Thoracic aorta (tissue), 2 donors: ENCODE measurements around the gene TMEM141. TPM values are rescaled to one million over a fixed set of nuclear protein-coding genes. Genes with fewer than 3 reads are reported as not detected.

ENCODE experiments used
- ATAC-seq: fragments of 150-250 bp; one replicate; pipeline ENCODE4 v1.8.0; 2017; ENCODE audit warnings: low read depth; ENCODE audit not compliant: insufficient number of reproducible peaks, low FRiP score
- DNase-seq: peaks from one replicate; pipeline ENCODE4 v3.0.0-alpha.2; 2020; ENCODE audit warnings: low spot score
- H3K27ac ChIP-seq, 2 donors: fragments of 200-600 bp; sonication (generic); 1 replicate in 1 of 2; 2 replicates in 1 of 2; pipeline ENCODE4 v1.5.1; 2016; ENCODE audit warnings: mild to moderate bottlenecking in 2 of 2, moderate library complexity in 2 of 2
- H3K27me3 ChIP-seq: fragments of 200-600 bp; sonication (generic); replicated peaks from 2 replicates; pipeline ENCODE4 v1.6.0; 2016; ENCODE audit warnings: mild to moderate bottlenecking; ENCODE audit not compliant: insufficient read depth
- H3K36me3 ChIP-seq: fragments of 200-600 bp; sonication (generic); one replicate; pipeline ENCODE4 v1.5.1; 2016
- H3K4me1 ChIP-seq, 2 donors: fragments of 200-600 bp; sonication (generic); 1 replicate in 1 of 2; 2 replicates in 1 of 2; pipeline versions ENCODE4 v1.5.1 to v1.6.0; 2016; ENCODE audit warnings: low read depth in 2 of 2, mild to moderate bottlenecking in 1 of 2; ENCODE audit not compliant: control insufficient read depth in 1 of 2
- H3K4me3 ChIP-seq: fragments of 200-600 bp; sonication (generic); 2 replicates; pipeline ENCODE4 v1.5.1; 2016; ENCODE audit warnings: mild to moderate bottlenecking
- H3K9me3 ChIP-seq: fragments of 200-600 bp; sonication (generic); 2 replicates; pipeline ENCODE4 v1.5.1; 2016
- CTCF ChIP-seq: fragments of 200-600 bp; sonication (generic); IDR thresholded peaks from one replicate; pipeline ENCODE4 v1.5.1; 2019; ENCODE audit warnings: antibody characterized with exemption
- total RNA-seq, 2 donors: library from RNA; depleted of rRNA; stranded (reverse); fragments of >200 nt; gene quantifications; one replicate each; pipeline versions ENCODE4 v1.1.0 to v1.2.3, GENCODE V29; 2016

The TMEM141 gene
- total RNA-seq, 2 donors from 2014 or later: 12.8 to 37.8 TPM

DNA sequence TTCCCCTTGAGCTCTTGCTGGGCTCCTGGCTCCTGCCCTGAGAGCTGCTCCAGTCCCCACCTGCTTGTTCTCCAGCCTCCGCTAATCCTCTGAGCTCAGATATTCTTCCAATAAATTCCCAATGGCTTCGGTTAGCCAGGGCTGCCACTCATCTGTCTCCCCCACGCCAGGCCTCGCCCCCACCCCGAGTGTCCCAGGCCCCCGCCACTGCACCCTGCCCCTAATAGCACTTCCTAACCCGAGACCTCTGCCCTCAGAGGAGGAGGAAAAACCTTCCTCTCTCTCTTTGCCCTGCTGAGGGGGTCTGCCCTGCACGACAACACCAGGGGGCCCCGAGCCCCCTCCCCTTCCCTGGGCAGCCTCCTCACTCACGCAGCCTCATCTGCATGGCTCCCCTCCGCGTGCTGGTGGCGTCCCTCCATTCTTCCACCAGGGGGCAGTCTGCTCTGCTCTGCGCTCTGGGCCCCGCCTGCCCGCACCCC lies 21.4 kb upstream of the TMEM141 start:
- Histone ChIP-seq H3K27ac (no peak overlapping the region), H3K36me3 (no peaks in the 10 kb centered on the region), H3K4me3 (no peak overlapping the region), H3K4me1 (no peaks in the 10 kb centered on the region), H3K9me3 (peaks cover 6% of the 10 kb centered on the region), H3K27me3 (no peaks in the 10 kb centered on the region)
- TF ChIP-seq CTCF: peak; percentile 47
- ATAC-seq (no peak), DNase-seq (no peak)

DNA sequence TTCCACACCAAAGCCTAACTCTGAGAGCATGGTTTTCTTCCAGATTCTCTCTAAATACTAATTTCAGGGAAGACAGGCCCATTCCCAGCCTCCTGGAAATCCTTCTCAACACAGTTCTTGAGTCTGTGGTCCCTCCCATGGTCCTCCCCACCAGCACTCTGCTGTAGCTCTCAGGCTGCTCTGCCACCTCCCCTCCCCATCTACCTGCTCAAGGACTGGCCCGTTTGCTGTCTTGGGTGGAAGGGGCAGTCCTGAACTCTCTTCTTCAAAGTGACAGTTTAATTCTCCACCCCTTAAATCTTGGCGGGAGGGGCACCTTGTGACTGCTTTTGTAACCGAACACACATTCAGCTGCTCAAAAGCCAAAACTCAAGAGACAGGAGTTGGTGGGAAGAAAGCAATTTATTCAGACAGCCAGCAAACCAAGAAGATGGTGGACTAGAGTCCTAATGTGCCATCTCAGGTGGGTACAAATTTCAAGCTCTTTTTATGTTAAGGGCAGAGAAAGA lies 19.2 kb upstream of the TMEM141 start:
- no peak for TF ChIP-seq CTCF
- ATAC-seq: no peak
- Histone ChIP-seq H3K36me3 (no peaks in the 10 kb centered on the region), H3K9me3 (peaks cover 6% of the 10 kb centered on the region), H3K27ac (no peak overlapping the region), H3K4me3 (no peak overlapping the region), H3K27me3 (no peaks in the 10 kb centered on the region), H3K4me1 (no peaks in the 10 kb centered on the region)
- DNase-seq: no peak

DNA sequence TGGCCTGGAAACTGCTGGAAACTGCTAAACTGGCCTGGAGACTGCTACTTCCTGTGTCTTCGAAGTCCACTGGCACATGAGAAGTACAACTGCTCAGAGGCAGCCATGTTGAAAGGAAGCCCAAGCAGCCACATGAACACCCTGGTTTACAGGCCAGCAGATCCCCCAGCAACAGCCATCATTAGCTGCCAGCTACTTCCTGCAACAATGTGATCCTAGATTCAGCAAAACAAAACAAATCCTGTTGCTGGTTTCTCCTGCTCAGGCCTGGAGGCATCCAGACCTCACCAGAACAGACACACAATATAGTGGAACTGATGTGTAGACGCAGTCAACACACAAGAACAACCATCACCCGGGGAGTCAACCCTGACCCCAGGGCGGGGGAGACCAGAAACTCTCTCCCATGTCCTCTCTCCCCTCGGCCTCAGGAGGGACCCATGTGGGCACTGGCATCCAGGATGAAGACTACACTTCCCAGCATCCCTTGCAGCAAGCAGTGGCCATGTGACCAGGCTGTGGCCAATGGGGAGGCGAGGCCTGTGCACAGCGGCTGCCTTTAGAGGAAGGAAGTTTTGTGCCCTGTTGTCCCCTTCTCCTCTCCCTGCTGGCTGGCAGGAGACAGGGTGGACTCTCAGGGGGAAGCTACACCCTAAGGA lies 17.6 kb upstream of the TMEM141 start:
- no peak for DNase-seq
- no peak for TF ChIP-seq CTCF
- no peak overlapping the region for H3K4me3 ChIP-seq
- peaks cover 6% of the 10 kb centered on the region for H3K9me3 ChIP-seq
- no peak overlapping the region for H3K27ac ChIP-seq
- no peaks in the 10 kb centered on the region for H3K4me1 ChIP-seq
- no peaks in the 10 kb centered on the region for H3K36me3 ChIP-seq
- H3K27me3 ChIP-seq: no peaks in the 10 kb centered on the region
- ATAC-seq: no peak

DNA sequence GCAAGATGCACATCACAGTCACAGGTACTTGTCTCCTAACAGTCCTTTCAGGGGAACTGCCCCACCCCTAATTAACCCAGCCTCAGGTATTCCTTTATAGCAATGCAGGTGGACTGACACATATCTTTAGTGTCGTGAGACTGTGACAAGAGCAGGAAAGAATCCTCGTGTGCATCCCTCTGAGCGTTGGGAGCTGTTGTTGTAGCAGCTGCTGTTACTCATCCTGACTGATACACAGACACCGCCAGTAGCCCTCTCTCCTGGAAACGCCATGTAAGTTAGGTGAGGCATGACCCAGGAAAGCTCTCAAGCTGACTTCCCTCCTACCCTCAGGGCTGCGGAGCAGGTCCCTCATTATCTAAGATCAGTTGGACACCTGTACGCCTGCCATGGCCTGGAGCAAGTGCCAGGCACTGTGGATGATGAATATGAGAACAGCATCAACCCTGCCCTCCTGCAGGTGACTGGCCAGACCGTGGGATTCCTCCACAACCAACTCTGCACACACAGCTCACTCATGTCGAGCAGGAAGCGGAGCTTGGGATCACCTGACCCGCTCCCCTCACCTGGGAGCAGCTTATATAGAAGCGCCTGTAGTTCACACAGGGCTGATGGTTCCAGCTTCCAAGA lies 16.6 kb upstream of the TMEM141 start:
- H3K4me1 ChIP-seq: no peaks in the 10 kb centered on the region
- no peak for TF ChIP-seq CTCF
- no peak for ATAC-seq
- no peak overlapping the region for H3K4me3 ChIP-seq
- H3K9me3 ChIP-seq: peaks cover 6% of the 10 kb centered on the region
- no peak for DNase-seq
- no peak overlapping the region for H3K27ac ChIP-seq
- H3K27me3 ChIP-seq: no peaks in the 10 kb centered on the region
- H3K36me3 ChIP-seq: no peaks in the 10 kb centered on the region

DNA sequence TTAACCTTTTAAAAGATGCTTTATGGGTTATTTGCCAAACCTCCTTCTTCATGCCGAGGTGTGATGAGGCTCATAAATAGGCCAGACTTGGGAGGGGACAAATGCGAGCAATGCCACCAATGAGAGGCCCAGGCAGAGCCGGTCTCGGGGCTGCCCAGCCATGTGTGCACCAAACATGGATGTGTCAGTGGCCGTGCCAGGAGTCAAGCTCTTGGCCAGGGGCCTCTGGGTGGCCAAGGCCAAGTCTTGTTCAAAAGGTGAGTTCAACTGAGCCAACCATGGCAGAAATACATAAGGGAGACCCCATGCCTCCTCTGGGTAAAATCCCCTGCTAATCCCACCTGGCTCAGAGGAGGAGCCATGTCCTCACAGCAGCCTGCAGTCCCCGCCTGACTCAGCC lies 16.0 kb upstream of the TMEM141 start:
- ATAC-seq: no peak

More for the DNA sequence above, 16.0 kb upstream of the TMEM141 start:
- TF ChIP-seq CTCF: no peak
- Histone ChIP-seq H3K36me3 (no peaks in the 10 kb centered on the region), H3K27ac (no peak overlapping the region), H3K4me1 (no peaks in the 10 kb centered on the region), H3K27me3 (no peaks in the 10 kb centered on the region), H3K9me3 (peaks cover 6% of the 10 kb centered on the region), H3K4me3 (no peak overlapping the region)
- DNase-seq: no peak
